HG02943 (cell line): Measurements from ENCODE around the gene PDE4B.
"Not testable (repeated sequence)": the region's sequence is repeated elsewhere in the genome, so short reads cannot be mapped to it uniquely, and the experiment has no call there.

ENCODE experiments used
- ATAC-seq: cut with Tn5 transposase; IDR thresholded peaks from one replicate; pipeline ENCODE4 v1.9.1; 2021; ENCODE audit warnings: mild to moderate bottlenecking, low read depth, moderate library complexity; ENCODE audit not compliant: unreplicated experiment

Gene PDE4B

DNA sequence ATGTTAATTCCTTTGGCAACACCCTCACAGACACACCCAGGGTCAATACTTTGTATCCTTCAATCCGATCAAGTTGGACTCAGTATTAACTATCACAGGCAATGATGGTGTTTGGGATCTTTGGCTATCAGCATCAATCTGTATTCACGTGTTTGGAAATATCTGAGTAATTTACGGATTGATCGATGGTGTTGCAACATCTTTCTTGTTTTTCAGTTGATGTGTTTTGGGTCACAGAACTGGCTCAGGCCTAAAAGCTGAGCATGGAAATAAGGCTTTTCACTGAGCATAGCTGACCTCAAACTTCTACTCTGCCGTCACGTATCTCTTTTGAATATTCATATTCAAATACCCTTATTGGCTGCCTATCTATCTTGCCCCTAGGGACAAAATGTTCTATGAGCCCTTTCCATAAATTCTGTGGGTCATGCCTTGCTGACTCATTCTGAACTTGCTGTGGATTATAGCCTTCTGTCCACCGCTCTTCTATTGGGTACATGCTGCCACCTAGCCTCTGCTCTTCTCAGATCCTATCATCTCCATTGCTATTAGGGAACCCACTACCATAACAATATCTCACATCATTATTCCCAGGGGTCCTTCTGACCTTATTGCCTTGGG is 156.0 kb downstream of the PDE4B start:
- ATAC-seq, result no peak

DNA sequence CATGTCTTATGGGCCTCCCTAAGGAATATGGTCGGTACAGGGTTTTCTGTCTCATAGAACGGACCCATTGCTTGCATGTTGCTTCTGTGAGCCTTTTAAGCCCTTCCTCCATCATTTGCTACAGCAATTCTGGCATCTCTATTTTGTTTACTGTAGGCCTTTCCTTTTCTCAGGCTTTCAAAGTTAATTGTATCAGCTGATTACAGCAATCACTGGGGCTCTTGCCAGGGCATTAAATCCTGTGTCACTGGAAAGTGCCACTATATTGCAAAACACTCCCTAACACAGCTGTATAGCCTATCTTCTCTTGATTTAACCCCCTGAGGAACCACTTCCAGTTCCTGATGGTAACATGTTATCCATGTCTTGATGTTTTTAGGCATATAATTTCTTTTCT is 156.5 kb downstream of the PDE4B start:
- ATAC-seq, result no peak

DNA sequence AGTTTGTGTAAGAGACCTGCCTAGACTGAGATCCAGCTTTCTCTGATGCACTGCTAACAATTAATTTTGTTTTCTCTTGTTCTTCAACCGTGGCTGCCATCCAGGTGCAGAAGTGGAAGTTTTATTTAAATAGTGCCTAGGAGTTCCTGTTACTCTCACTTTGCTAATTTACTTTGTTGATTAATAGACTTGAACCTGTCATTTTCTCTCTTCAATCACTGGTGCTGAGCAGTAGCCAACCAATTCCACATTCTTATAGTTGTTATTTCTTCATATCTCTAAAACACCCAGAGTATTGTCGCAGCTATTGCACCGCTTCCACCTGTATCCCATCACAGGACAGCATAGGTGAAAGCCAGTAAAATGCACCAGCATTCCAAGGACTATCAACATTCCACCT is 157.2 kb downstream of the PDE4B start:
- ATAC-seq, result no peak

DNA sequence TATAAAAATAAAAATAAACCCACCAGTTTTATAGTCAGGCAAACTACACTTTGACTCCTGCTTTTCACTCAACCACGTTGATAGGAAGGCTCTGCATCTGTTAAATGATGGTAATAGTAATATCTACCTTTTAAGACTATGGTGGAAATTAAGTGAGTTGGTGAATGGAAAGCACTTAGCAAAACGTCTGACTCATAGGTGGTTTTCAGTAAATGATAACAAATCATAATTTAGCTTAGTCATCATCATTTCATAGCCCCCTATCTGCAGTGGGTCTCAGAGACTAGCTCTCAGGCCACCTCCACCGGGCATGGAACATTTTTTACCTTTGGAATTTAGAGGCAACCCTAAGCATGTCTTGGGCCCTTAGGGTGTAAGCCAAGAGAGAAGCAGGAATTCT is 160.0 kb downstream of the PDE4B start:
- ATAC-seq, result no peak

DNA sequence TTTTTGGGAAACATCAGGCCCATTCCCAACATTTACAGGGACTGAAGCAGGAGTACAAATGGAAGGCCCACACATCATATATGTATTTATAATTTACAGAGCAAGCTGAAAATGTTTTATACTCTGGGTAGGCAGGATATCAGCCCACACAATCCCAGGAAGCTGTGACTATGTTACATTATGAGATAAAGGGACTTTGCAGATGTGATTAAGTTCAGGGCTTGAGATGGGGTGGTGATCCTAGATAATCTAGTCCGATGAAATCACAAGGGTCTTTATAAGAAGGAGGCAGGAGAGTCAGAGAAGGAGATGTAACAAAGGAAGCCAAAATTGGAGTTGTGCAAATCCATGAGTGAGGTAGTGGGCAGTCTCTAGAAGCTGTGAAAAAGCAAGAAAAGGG is 160.5 kb downstream of the PDE4B start:
- ATAC-seq, result no peak

DNA sequence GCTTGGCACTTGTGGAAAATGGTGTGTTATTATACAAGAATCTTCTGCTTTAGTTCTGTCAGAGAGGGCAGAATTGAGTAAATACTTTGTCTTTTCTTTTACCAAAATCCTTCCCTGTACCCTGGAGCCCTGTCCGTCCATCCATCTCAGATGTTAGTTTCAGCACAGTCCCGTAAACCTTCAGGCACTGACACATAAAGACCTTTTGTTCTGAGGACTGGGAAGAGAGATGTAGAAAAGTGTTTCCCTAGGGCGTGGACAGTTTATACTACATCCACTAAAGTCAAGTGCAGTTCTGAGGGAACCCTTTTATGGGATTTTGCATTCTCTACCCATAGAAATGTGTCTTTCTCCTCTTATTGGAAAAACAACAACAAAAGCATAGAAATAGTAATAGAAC is 162.4 kb downstream of the PDE4B start:
- ATAC-seq, result no peak

DNA sequence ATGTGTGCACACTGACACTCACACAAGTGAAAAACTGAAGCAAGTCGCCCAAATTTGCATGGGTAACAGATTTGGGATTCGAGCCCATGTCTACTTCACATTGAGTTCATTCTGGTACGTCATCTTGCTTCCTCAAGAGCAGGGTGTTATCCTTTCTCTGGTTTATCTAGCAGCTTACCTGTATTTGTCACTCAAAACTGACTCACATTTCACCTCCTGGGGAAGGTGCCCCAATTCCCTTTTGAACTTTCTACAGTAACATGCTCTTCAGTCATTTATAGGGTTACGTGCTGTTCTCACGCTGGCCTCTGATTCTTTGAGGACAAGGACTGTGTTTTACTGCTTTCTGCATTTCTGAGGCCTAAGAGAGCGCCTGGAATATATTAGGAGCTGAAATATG is 162.8 kb downstream of the PDE4B start:
- ATAC-seq, result no peak

DNA sequence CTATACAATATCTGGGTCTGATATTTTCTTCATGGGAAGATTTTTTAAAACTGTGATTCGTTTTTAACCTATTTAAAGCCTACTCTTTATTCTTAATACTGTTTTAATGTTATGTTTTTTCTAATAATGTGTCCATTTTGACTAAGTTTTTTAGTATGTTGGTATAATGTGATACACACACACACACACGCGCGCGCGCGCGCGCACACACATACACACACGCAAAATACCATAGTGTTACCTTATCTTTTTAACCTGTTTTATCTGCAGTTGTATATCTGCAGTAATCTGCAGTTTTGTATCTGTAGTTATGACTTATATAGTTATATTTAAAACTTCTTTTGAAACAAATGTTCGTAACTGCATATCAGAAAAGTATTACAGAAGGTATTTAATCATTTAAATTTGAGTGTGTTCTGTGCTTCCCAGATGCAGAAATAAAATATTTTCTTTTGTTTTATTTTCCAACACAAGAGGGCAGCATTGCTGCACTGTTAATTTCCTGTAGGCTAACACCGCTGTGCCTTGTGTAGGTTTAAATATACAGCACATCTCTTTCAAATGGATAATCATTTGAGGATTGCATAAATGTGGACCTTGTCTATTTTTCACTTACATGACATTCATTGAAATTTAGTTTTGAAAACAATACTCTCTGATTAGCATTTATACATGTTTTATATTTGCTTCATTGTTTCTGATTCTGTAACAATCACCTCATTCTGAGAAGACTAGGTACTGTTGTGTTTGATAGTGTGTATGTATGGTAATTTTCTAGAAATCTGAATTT is 166.1 kb downstream of the PDE4B start:
- ATAC-seq, result no peak

DNA sequence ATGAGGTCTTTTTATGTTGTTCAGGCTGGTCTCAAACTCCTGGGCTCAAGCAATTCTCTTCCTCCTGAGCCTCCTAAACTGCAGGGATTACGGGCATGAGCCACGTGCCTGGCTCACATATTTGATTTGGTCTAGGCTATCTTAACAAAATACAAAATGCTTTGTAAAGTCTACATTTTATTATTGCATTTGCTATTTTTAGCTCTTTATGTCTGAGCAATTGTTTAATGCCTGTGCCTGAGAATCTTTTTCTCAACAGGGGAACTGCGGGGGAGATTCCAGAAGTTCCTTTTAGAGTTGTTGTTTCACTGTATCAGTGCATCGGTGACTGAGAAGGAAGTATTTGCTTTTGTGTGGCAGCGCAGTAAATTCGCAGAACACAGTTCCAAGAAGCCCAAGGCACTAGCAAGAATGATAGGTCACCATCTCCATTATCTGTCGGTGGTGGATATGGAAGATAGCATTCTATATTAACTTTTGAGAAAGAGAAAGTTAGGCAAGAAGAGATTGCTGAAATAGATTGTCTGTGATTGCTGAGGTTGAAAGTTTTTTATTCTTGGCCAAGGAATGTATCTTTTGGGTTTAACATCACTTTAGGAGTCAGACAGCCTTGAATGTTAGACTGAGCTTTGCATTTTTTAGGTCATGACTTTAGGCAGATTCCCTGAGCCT is 167.3 kb downstream of the PDE4B start:
- no peak for ATAC-seq

DNA sequence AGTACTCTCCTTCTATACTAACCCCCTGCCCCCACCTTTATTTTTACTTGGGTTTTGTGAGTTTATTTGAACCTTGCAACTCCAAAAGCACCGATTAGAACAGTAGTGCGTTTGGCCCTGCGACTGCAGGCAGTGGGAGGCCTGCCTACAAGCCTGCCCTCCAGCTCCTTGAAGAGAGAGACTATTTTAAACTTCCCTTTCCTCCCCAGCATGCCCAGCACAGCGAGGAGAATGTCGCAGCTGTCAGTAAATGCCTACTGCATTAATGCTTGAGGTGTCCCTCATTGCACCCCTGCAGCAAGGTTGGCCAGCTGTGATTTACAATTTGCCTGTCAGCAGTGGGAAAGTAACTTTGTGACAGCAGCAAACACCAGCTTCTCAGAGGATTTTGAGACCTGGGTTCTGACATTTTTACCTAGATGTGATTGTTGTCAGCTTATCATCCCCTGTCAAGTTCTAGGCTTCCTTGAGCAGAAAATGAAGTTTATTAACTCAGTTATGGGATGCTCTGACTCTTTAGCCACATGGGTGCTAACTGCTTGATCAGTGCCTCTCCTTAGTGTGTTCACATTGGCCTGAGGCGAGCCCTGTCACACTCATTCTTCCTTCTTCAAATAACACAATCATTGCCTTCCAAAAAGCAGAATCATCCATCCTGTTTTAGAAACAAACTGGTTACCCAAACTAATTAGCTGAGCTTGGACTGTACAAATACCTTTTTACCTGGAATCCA is 170.6 kb downstream of the PDE4B start:
- ATAC-seq, result no peak

DNA sequence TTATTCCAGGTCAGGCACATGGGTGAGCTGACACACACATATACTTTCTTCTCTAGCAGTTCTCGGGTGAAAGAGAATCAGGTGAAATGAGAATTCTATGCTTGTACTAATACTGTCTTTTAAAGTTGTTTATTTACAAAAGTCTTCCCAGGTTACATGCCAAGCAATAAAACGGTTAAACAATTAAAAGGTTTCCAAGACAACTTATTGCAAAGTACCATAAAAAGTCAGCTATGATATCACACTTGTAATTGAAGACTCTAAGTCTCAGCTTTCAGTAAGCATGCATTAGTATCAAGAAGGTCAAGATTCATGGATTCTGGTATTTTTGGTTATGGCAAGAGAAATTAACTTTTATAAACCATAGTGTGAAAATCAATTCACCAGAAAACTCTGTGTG is 171.4 kb downstream of the PDE4B start:
- ATAC-seq, result no peak

DNA sequence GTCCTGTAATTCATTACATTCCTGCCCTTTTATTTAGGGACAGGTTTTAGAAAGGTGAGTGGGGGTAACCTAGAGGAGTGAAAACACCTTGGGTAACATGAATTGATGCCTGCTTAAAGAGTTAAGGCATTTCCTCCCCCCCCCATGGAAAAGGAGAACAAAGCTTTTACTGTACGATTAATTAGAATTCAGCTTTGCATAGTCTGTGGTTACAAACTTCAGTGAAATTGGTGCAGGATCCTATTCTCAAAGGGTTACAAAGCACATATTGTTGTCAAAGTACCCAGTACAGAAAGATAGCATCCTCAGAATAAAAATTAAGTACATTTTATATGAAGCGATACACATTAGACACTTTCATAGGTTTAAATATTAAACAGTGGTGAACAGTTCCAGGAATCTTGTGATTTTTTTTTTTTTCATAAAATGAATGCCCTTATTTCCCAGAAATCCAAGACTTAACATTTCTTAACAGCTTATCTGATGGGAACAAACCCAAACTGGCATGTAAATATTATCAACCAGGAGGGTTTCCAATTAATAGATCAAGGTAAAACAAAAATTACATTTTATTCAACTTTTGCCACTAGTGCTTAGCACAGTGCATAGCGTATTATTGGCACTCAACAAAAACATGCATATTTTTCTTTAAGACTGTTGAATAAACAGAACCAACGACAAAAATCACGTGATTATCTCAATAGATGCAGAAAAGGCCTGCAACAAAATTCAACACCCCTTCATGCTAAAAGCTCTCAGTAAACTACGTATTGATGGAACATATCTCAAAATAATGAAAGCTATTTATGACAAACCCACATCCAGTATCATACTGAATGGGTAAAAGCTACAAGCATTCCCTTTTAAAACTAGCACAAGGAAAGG is 172.7 kb downstream of the PDE4B start:
- no peak for ATAC-seq

DNA sequence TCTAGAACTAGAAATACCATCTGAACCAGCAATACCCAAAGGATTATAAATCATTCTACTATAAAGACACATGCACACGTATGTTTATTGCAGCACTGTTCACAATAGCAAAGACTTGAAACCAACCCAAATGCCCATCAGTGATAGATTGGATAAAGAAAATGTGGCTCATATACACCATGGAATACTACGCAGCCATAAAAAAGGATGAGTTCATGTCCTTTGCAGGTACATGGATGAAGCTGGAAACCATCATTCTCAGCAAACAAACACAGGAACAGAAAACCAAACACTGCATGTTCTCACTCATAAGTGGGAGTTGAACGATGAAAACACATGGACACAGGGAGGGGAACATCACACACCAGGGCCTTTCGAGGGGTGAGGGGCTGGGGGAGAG is 174.8 kb downstream of the PDE4B start:
- ATAC-seq, result not testable (repeated sequence)

DNA sequence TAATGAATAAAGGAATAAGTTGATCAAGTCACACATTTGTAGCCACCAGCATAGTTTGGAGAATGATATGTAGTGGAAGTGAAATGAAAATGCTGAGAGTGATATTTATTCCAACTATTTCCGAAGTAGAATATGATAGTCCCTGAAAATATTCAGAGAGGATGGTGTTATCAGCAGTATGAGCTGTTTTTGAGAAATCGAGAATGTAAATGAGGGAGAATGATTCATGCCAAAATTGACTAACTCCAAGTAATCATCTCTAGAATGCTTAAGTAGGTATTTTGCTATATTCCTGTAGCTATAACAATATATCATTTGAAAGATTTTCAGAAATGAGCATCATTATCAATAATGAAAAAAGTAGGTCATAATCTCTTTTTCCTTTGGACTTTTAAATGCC is 178.9 kb downstream of the PDE4B start:
- ATAC-seq, result no peak

DNA sequence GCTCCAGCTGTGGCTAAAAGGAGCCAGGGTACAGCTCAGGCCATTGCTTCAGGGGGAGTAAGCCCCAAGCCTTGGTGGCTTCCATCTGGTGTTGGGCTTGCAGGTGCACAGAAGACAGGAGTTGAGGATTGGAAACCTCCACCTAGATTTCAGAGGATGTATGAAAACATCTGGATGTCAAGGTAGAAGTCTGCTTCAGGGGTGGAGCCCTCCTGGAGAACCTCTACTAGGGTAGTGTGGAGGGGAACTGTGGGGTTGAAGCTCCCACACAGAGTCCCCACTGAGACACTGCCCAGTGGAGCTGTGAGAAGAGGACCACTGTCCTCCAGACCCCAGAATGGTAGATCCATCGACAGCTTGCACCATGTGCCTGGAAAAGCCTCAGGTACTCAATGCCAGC is 183.0 kb downstream of the PDE4B start:
- no peak for ATAC-seq

DNA sequence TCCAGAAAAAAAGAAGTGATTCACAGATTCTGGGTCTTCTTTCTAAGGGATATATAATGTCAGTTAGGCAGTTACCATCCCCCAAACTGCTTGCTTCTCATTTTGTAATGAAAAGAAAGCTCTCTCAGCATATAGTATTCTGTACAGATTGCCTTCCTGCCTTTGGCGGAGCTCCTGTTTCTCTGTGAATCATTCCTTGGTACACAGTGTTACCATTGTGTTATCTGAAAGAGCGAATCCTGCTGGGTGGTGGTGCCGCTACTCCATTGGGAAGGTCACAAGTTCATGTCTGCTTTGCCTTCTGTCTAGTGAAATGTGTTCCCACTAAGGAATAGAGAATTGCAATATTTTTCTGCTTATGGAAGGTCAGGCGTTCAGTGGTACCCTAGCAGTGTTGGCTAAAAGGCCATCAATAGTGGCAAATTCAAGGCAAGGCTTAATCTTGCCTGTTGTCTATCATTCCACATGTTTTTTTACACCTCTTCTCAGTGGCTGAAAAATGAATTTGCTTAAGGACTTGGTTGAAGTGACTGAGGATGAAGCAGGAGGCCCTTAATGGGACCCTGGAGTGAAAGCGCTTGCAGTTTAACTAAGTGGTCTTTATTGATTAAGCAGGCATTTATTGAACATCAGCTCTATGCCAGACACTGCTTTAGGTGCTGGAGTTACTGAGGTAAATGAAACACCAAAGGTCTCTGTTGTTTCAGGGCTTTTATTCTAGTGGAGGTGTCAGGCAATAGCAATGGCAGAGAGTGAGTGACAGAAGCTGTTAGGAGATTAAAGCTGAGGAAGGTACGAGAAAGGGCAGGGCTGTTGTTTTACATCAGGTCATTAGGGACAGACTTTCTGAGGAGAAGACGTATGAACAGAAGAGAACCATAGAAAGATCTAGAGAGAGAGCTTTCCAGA is 186.7 kb downstream of the PDE4B start:
- no peak for ATAC-seq

DNA sequence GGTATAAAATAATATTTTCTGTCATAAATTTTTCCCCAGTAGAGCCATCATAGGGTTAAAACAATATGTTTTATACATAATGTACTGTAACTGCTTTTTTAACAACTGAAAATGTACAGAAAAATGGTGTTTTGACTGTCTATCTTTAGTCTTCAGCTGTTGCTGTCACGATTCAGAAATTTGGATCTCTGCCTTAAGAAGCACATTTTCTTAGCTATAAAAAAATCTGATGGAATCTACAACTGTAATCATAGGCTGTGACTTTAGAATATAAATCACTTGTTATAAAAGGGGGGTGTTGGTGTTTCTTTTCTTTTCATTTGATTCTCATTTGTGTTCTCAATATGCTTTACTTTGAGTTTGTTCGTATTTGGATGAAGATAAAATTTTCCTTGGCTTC is 187.5 kb downstream of the PDE4B start:
- ATAC-seq, result no peak

DNA sequence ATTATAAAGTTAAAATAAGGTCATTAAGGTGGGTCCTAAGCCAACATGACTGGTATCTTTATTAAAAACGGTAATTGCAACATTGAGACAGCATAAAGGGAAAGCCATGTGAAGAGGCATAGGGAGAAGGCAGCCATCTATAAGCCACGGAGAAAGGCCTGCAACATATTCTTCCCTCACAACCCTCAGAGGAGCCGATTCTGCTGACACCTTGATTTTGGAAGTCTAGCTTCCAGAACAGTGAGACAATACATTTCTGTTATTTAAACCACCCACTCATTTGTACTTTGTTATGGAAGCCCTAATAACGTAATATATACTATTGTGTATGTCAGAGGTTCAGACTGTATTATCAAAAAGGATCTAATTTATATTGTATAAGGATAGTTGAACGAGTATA is 190.8 kb downstream of the PDE4B start:
- ATAC-seq, result no peak

DNA sequence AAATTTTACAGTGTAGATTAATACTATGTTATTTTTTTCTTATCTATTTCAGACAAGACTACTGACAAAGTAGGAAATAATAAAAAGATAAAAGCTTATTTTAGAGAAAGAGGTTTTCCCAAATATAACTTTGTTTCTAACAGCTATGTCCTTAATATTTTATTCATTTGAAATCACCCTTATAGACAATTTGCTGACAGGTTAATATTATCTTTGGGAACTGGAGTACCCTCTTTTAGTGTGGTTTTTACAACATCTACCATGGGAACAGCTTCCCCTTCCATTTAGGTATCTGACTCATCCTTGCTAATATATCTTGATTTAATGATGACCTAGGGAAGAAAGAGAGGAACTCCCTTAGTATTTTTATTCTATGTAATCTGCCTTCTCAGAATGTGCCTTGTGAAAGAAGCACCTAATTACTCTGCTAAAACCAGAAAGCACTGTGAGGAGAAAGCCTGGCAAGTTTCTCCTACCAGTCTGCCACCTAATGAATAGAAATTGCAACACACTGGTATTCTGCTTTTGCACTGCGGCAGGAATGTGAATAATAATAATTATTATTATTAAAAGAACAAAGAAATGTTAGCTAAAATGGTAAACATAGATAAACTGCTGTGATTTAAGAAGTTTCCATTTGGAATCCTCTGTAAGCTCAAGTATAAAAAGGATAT is 192.8 kb downstream of the PDE4B start:
- no peak for ATAC-seq
